ENCODE results near the gene C12orf42. TPM values are rescaled to one million over a fixed set of nuclear protein-coding genes. Genes with fewer than 3 reads are reported as not detected.

C12orf42 gene
- total and polyA plus RNA-seq, 7 donors, result not detected

GRCh38 chr12:103350116-103350515 lies 145.7 kb downstream of the C12orf42 start:
- Histone ChIP-seq H3K4me1 (no peaks in the 10 kb centered on the region), H3K4me3 (no peak overlapping the region), H3K27ac (no peak overlapping the region), H3K27me3 (ENCODE audit: insufficient read depth in 3 of 3, low read length in 2 of 3) (no peaks in the 10 kb centered on the region), H3K9me3 (no peaks in the 10 kb centered on the region), H3K36me3 (ENCODE audit: insufficient read depth in 1 of 2, low read depth in 1 of 2) (no peaks in the 10 kb centered on the region)
- 86 to 88% (median 86%) methylated on average over 5 of the region's 5 CpGs for WGBS, 3 donors
- ATAC-seq, result no peak
- no peak for DNase-seq
- no peak for TF ChIP-seq CTCF (IDR thresholded peaks at IDR 0.05)
- intact Hi-C loops (cut with DNase I), result no loop called here

GRCh38 chr12:103348935-103349334 lies 146.8 kb downstream of the C12orf42 start:
- TF ChIP-seq CTCF (IDR thresholded peaks at IDR 0.05), result no peak
- Histone ChIP-seq H3K4me3 (no peak overlapping the region), H3K27ac (no peak overlapping the region), H3K36me3 (ENCODE audit: insufficient read depth in 1 of 2, low read depth in 1 of 2) (no peaks in the 10 kb centered on the region), H3K4me1 (no peaks in the 10 kb centered on the region), H3K9me3 (no peaks in the 10 kb centered on the region), H3K27me3 (ENCODE audit: insufficient read depth in 3 of 3, low read length in 2 of 3) (no peaks in the 10 kb centered on the region)
- DNase-seq, result no peak
- WGBS, 3 donors, result 65 to 82% (median 75%) methylated on average over 1 of the region's 1 CpG
- intact Hi-C loops (cut with DNase I), result no loop called here
- ATAC-seq, result no peak

- Histone ChIP-seq H3K4me3 (no peak overlapping the region), H3K4me1 (no peaks in the 10 kb centered on the region), H3K9me3 (peaks cover 4% of the 10 kb centered on the region), H3K27me3 (ENCODE audit: insufficient read depth in 3 of 3, low read length in 2 of 3) (no peaks in the 10 kb centered on the region), H3K27ac (no peak overlapping the region), H3K36me3 (ENCODE audit: insufficient read depth in 1 of 2, low read depth in 1 of 2) (no peaks in the 10 kb centered on the region)
- ATAC-seq (no peak), DNase-seq (no peak)
- TF ChIP-seq CTCF (IDR thresholded peaks at IDR 0.05), result no peak
- intact Hi-C loops (cut with DNase I), result no loop called here
Observed at GRCh38 chr12:103336940-103337339, 158.8 kb downstream of the C12orf42 start.

GRCh38 chr12:103334466-103334865 lies 161.3 kb downstream of the C12orf42 start:
- TF ChIP-seq CTCF (IDR thresholded peaks at IDR 0.05), result no peak
- WGBS, 3 donors, result 66 to 73% (median 72%) methylated on average over 13 of the region's 13 CpGs
- intact Hi-C loops (cut with DNase I), result no loop called here
- Histone ChIP-seq H3K4me1 (no peaks in the 10 kb centered on the region), H3K36me3 (ENCODE audit: insufficient read depth in 1 of 2, low read depth in 1 of 2) (no peaks in the 10 kb centered on the region), H3K4me3 (no peak overlapping the region), H3K27me3 (ENCODE audit: insufficient read depth in 3 of 3, low read length in 2 of 3) (no peaks in the 10 kb centered on the region), H3K27ac (no peak overlapping the region), H3K9me3 (no peaks in the 10 kb centered on the region)
- ATAC-seq, result no peak
- no peak for DNase-seq

- H3K9me3 ChIP-seq, result no peaks in the 10 kb centered on the region
- TF ChIP-seq CTCF (IDR thresholded peaks at IDR 0.05), result no peak
- H3K4me1 ChIP-seq, result no peaks in the 10 kb centered on the region
- no peaks in the 10 kb centered on the region for H3K27me3 ChIP-seq (ENCODE audit: insufficient read depth in 3 of 3, low read length in 2 of 3)
- intact Hi-C loops (cut with DNase I), result no loop called here
- WGBS, 3 donors, result 90 to 97% (median 95%) methylated on average over 1 of the region's 1 CpG
- ATAC-seq, result no peak
- H3K27ac ChIP-seq, result no peak overlapping the region
- no peak overlapping the region for H3K4me3 ChIP-seq
- H3K36me3 ChIP-seq (ENCODE audit: insufficient read depth in 1 of 2, low read depth in 1 of 2), result no peaks in the 10 kb centered on the region
- no peak for DNase-seq
Observed at GRCh38 chr12:103333676-103334075, 162.1 kb downstream of the C12orf42 start.

All from psoas muscle (tissue), 8 donors.